Panc1 (cell line): ENCODE data around the gene LHX2.

Experiments
- CTCF ChIP-seq: fragments of 450-650 bp; IDR thresholded peaks from 2 replicates; pipeline ENCODE4 v1.5.1; 2017; ENCODE audit warnings: mild to moderate bottlenecking
- POLR2AphosphoS5 ChIP-seq: IDR thresholded peaks from 2 replicates; pipeline ENCODE4 v1.6.1; 2012; ENCODE audit warnings: mild to moderate bottlenecking, low read depth, low read length, moderate library complexity
- REST ChIP-seq, 2 experiments: IDR thresholded peaks; 2 replicates each; pipeline ENCODE4 v1.6.1; 2011 to 2012; ENCODE audit warnings: low read depth in 2 of 2, control low read depth in 1 of 2, low read length in 1 of 2, mild to moderate bottlenecking in 1 of 2, moderate library complexity in 1 of 2; ENCODE audit not compliant: insufficient read depth in 1 of 2
- TCF7L2 ChIP-seq: IDR thresholded peaks from 2 replicates; pipeline ENCODE4 v1.6.1; 2011; ENCODE audit warnings: mild to moderate bottlenecking, low read depth, low read length, inconsistent platforms

GRCh38 chr9:124021385-124021769, 9.8 kb downstream of the LHX2 start:
- no peak for TF ChIP-seq REST (IDR thresholded peaks at IDR 0.05; ENCODE audit: insufficient read depth in 1 of 2, low read depth in 2 of 2, low read length in 1 of 2)
- no peak for TF ChIP-seq CTCF
- TF ChIP-seq POLR2AphosphoS5: no peak
- TF ChIP-seq TCF7L2: no peak
